ENCODE data around the gene ARHGAP9. TPM values are rescaled to one million over a fixed set of nuclear protein-coding genes. Genes with fewer than 3 reads are reported as not detected.
"Not testable (repeated sequence)": the region's sequence is repeated elsewhere in the genome, so short reads cannot be mapped to it uniquely, and the experiment has no call there.

Gene ARHGAP9
- total and polyA plus RNA-seq, 2 of the 8 experiments (the other 6 are each of a cell fraction or from before 2014, with no cell fraction given): 3.2 to 6.0 TPM

- H4K5ac ChIP-seq (ENCODE audit: insufficient read length, low read depth, low read length); H2BK120ac ChIP-seq (replicated peaks; ENCODE audit: low read depth, low read length); H4K20me1 ChIP-seq (replicated peaks in 1 of 2; ENCODE audit: control insufficient read depth in 1 of 2, insufficient read depth in 2 of 2, low read length in 2 of 2); H2BK12ac ChIP-seq (ENCODE audit: low read depth, low read length); H3K4me2 ChIP-seq (ENCODE audit: insufficient read depth in 1 of 2, low read depth in 2 of 2, low read length in 2 of 2); H3K23ac ChIP-seq (ENCODE audit: insufficient read length); H3K14ac ChIP-seq (ENCODE audit: insufficient read length); H3K18ac ChIP-seq (ENCODE audit: extremely low read depth, low read length); H2BK5ac ChIP-seq (ENCODE audit: low read depth, low read length); H3K9ac ChIP-seq (replicated peaks in 1 of 4; ENCODE audit: extremely low read depth in 1 of 4, low read depth in 3 of 4, low read length in 3 of 4); FAIRE-seq; H3K4me3 ChIP-seq (ENCODE audit: extremely low read depth in 1 of 4, insufficient read depth in 2 of 4, low read depth in 3 of 4, low read length in 4 of 4); H3K4ac ChIP-seq (replicated peaks; ENCODE audit: insufficient read length, low read depth, low read length); H2AFZ ChIP-seq (ENCODE audit: low read length); H3K9me3 ChIP-seq (ENCODE audit: insufficient read depth in 2 of 2, low read depth in 1 of 2, low read length in 1 of 2); H3K79me1 ChIP-seq (ENCODE audit: low read depth, low read length); H2AK5ac ChIP-seq (ENCODE audit: low read depth, low read length); H3K79me2 ChIP-seq (ENCODE audit: control insufficient read depth in 1 of 2, insufficient read depth in 2 of 2, low read length in 2 of 2); H3K56ac ChIP-seq (replicated peaks; ENCODE audit: insufficient read length, low read depth, low read length); H3K4me1 ChIP-seq (replicated peaks in 1 of 4; ENCODE audit: control insufficient read depth in 3 of 4, insufficient read depth in 4 of 4, low read length in 3 of 4); H3K23me2 ChIP-seq (ENCODE audit: low read depth, low read length); H3K27me3 ChIP-seq (replicated peaks in 1 of 4; ENCODE audit: control insufficient read depth in 3 of 4, extremely low read depth in 1 of 4, insufficient read depth in 3 of 4, low read length in 3 of 4); H4K8ac ChIP-seq (ENCODE audit: extremely low read depth, insufficient read depth, low read length); DNase-seq (ENCODE audit: low read depth in 1 of 2, low spot score in 2 of 2); H2BK20ac ChIP-seq (ENCODE audit: low read length); H2BK15ac ChIP-seq (ENCODE audit: low read length); H3K27ac ChIP-seq (ENCODE audit: low read depth, low read length); H4K91ac ChIP-seq (replicated peaks; ENCODE audit: insufficient read length, low read length): not testable (repeated sequence)
- ChIA-PET CTCF (ENCODE audit: partially characterized antibody) (interaction anchor here (0.6 kb wide), 1 partner anchor 12 kb away, joined by 3 read pairs; no protein-coding TSS in a partner anchor), POLR2A (ENCODE audit: partially characterized antibody) (interaction anchor here (1.0 to 1.6 kb wide), 3 partner anchors 21 to 43 kb away, joined by 3 to 5 read pairs (median 5); no protein-coding TSS in a partner anchor)
- H3K36me3 ChIP-seq (ENCODE audit: control insufficient read depth in 2 of 4, insufficient read depth in 4 of 4, low read length in 3 of 4): peaks cover 48 to 86% (median 76%) of the 10 kb centered on the region in 4 experiments
- 99% methylated on average over 21 of the region's 22 CpGs; no CpG with 5 or more reads in 1 of the 2 experiments for WGBS, 2 experiments (ENCODE audit: extremely low coverage in 1 of 2, insufficient coverage in 1 of 2, insufficient read length in 1 of 2, insufficient replicate concordance in 2 of 2, low coverage in 1 of 2, low lambda C conversion rate in 2 of 2, missing lambda C conversion rate in 1 of 2)
Measured at GRCh38 chr12:57502311-57502969, 22.8 kb upstream of the ARHGAP9 start.

All from H1 (cell line).